Immature natural killer cell (primary cell): Measurements from ENCODE around the gene LPCAT1. TPM values are rescaled to one million over a fixed set of nuclear protein-coding genes. Genes with fewer than 3 reads are reported as not detected.

ENCODE experiments used
- DNase-seq, 3 donors: peaks; one replicate each; pipeline ENCODE4 v3.0.0; 2022; ENCODE audit warnings: mixed read lengths in 1 of 3
- H3K27ac Mint-ChIP-seq, 6 donors: one replicate each; pipeline ENCODE4 v1.8.0; 2020; ENCODE audit warnings: mixed read lengths in 6 of 6, mild to moderate bottlenecking in 5 of 6, inconsistent platforms in 4 of 6, moderate library complexity in 3 of 6
- H3K27me3 Mint-ChIP-seq, 3 donors: one replicate each; pipeline ENCODE4 v1.8.0; 2020 to 2021; ENCODE audit warnings: low read depth in 3 of 3, mild to moderate bottlenecking in 3 of 3, mixed read lengths in 3 of 3, moderate library complexity in 3 of 3, inconsistent platforms in 1 of 3
- H3K36me3 Mint-ChIP-seq, 3 donors: one replicate each; pipeline ENCODE4 v1.8.0; 2020; ENCODE audit warnings: mixed read lengths in 3 of 3, inconsistent platforms in 2 of 3, mild to moderate bottlenecking in 2 of 3
- H3K4me1 Mint-ChIP-seq, 2 donors: one replicate each; pipeline ENCODE4 v1.8.0; 2020; ENCODE audit warnings: inconsistent platforms in 2 of 2, mild to moderate bottlenecking in 2 of 2, mixed read lengths in 2 of 2, moderate library complexity in 1 of 2
- H3K4me3 Mint-ChIP-seq, 5 donors: one replicate each; pipeline ENCODE4 v1.8.0; 2020; ENCODE audit warnings: mild to moderate bottlenecking in 5 of 5, mixed read lengths in 5 of 5, inconsistent platforms in 3 of 5, moderate library complexity in 3 of 5
- H3K9me3 Mint-ChIP-seq, 6 donors: one replicate each; pipeline ENCODE4 v1.8.0; 2020; ENCODE audit warnings: mild to moderate bottlenecking in 6 of 6, mixed read lengths in 6 of 6, inconsistent platforms in 4 of 6, moderate library complexity in 3 of 6
- polyA plus RNA-seq, 3 donors: library from polyadenylated mRNA; unstranded; fragments of 300-500 nt; fragmentation: Illumina TruSeq; gene quantifications; one replicate each; pipeline ENCODE4 v1.2.3, GENCODE V29; 2021

Gene LPCAT1
- polyA plus RNA-seq, 3 donors from 2014 or later, result 107 to 255 (median 144) TPM

- Mint-ChIP-seq H3K27ac (peak overlapping the region in 3 of 6 donors; percentile 2 to 39 (median 17)), H3K4me3 (no peak overlapping the region), H3K4me1 (peaks cover 32 to 50% of the 10 kb centered on the region in 2 donors), H3K36me3 (peaks cover 4 to 35% (median 5%) of the 10 kb centered on the region in 3 donors), H3K27me3 (peaks cover 10 to 46% (median 17%) of the 10 kb centered on the region in 3 donors), H3K9me3 (peaks cover 0 to 2% (median 0%) of the 10 kb centered on the region in 6 donors)
- no peak for DNase-seq
Observed at GRCh38 chr5:1483856-1484729, 39.7 kb downstream of the LPCAT1 start.

- Mint-ChIP-seq H3K27me3 (peaks cover 10 to 46% (median 17%) of the 10 kb centered on the region in 3 donors), H3K4me1 (peaks cover 27 to 44% of the 10 kb centered on the region in 2 donors), H3K27ac (peak overlapping the region in 3 of 6 donors; percentile 45 to 71 (median 66)), H3K4me3 (no peak overlapping the region), H3K9me3 (peaks cover 0 to 2% (median 0%) of the 10 kb centered on the region in 6 donors), H3K36me3 (peaks cover 2 to 35% (median 4%) of the 10 kb centered on the region in 3 donors)
- no peak for DNase-seq
Observed at GRCh38 chr5:1483064-1483463, 40.7 kb downstream of the LPCAT1 start.

GRCh38 chr5:1481959-1482331 is 41.8 kb downstream of the LPCAT1 start:
- peak overlapping the region; percentile 9 to 80 (median 44) for H3K27ac Mint-ChIP-seq
- peaks cover 0 to 32% (median 4%) of the 10 kb centered on the region in 3 donors for H3K36me3 Mint-ChIP-seq
- H3K27me3 Mint-ChIP-seq, result peaks cover 10 to 45% (median 14%) of the 10 kb centered on the region in 3 donors
- peaks cover 0 to 2% (median 0%) of the 10 kb centered on the region in 6 donors for H3K9me3 Mint-ChIP-seq
- H3K4me3 Mint-ChIP-seq, result no peak overlapping the region
- no peak for DNase-seq
- H3K4me1 Mint-ChIP-seq, result peaks cover 24 to 35% of the 10 kb centered on the region in 2 donors

GRCh38 chr5:1481266-1481958 is 42.3 kb downstream of the LPCAT1 start:
- Mint-ChIP-seq H3K36me3 (peaks cover 0 to 34% (median 4%) of the 10 kb centered on the region in 3 donors), H3K9me3 (peaks cover 0 to 2% (median 0%) of the 10 kb centered on the region in 6 donors), H3K27ac (peak overlapping the region; percentile 9 to 81 (median 72)), H3K4me1 (peaks cover 24 to 35% of the 10 kb centered on the region in 2 donors), H3K4me3 (peak overlapping the region in 1 of 5 donors; percentile 33), H3K27me3 (peaks cover 10 to 42% (median 14%) of the 10 kb centered on the region in 3 donors)
- DNase-seq, result no peak

- H3K4me1 Mint-ChIP-seq, result peaks cover 23 to 35% of the 10 kb centered on the region in 2 donors
- peak overlapping the region; percentile 26 to 92 (median 82) for H3K27ac Mint-ChIP-seq
- peaks cover 0 to 34% (median 4%) of the 10 kb centered on the region in 3 donors for H3K36me3 Mint-ChIP-seq
- peaks cover 10 to 41% (median 14%) of the 10 kb centered on the region in 3 donors for H3K27me3 Mint-ChIP-seq
- no peak overlapping the region for H3K4me3 Mint-ChIP-seq
- peaks cover 0 to 2% (median 0%) of the 10 kb centered on the region in 6 donors for H3K9me3 Mint-ChIP-seq
- DNase-seq, result no peak
Observed at GRCh38 chr5:1480806-1481205, 43.0 kb downstream of the LPCAT1 start.

GRCh38 chr5:1480217-1480616 is 43.5 kb downstream of the LPCAT1 start:
- DNase-seq, result no peak
- H3K27ac Mint-ChIP-seq, result peak overlapping the region; percentile 79 to 92 (median 86)
- peaks cover 21 to 35% of the 10 kb centered on the region in 2 donors for H3K4me1 Mint-ChIP-seq
- peaks cover 0 to 34% (median 4%) of the 10 kb centered on the region in 3 donors for H3K36me3 Mint-ChIP-seq
- H3K9me3 Mint-ChIP-seq, result peaks cover 0 to 2% (median 0%) of the 10 kb centered on the region in 6 donors
- no peak overlapping the region for H3K4me3 Mint-ChIP-seq
- peaks cover 10 to 35% (median 14%) of the 10 kb centered on the region in 3 donors for H3K27me3 Mint-ChIP-seq

GRCh38 chr5:1479581-1480188 is 44.1 kb downstream of the LPCAT1 start:
- peaks cover 0 to 2% (median 0%) of the 10 kb centered on the region in 6 donors for H3K9me3 Mint-ChIP-seq
- peaks cover 0 to 34% (median 4%) of the 10 kb centered on the region in 3 donors for H3K36me3 Mint-ChIP-seq
- peak; percentile 51 to 59 (median 55) for DNase-seq
- peaks cover 13 to 35% (median 16%) of the 10 kb centered on the region in 3 donors for H3K27me3 Mint-ChIP-seq
- H3K4me1 Mint-ChIP-seq, result peaks cover 19 to 35% of the 10 kb centered on the region in 2 donors
- no peak overlapping the region for H3K4me3 Mint-ChIP-seq
- H3K27ac Mint-ChIP-seq, result peak overlapping the region; percentile 79 to 92 (median 86)

- H3K4me3 Mint-ChIP-seq, result no peak overlapping the region
Observed at GRCh38 chr5:1479066-1479465, 44.7 kb downstream of the LPCAT1 start.

GRCh38 chr5:1478271-1479035 is 45.3 kb downstream of the LPCAT1 start:
- H3K36me3 Mint-ChIP-seq, result peaks cover 6 to 36% (median 8%) of the 10 kb centered on the region in 3 donors
- peaks cover 17 to 30% of the 10 kb centered on the region in 2 donors for H3K4me1 Mint-ChIP-seq
- peak overlapping the region in 5 of 6 donors; percentile 19 to 79 (median 60) for H3K27ac Mint-ChIP-seq
- no peak overlapping the region for H3K4me3 Mint-ChIP-seq
- H3K9me3 Mint-ChIP-seq, result peaks cover 0 to 2% (median 0%) of the 10 kb centered on the region in 6 donors
- no peak for DNase-seq
- peaks cover 13 to 38% (median 20%) of the 10 kb centered on the region in 3 donors for H3K27me3 Mint-ChIP-seq

More at GRCh38 chr5:1479066-1479465, 44.7 kb downstream of the LPCAT1 start:
- peaks cover 13 to 39% (median 17%) of the 10 kb centered on the region in 3 donors for H3K27me3 Mint-ChIP-seq
- peaks cover 0 to 2% (median 0%) of the 10 kb centered on the region in 6 donors for H3K9me3 Mint-ChIP-seq
- peak overlapping the region; percentile 64 to 92 (median 80) for H3K27ac Mint-ChIP-seq
- no peak for DNase-seq
- peaks cover 0 to 35% (median 4%) of the 10 kb centered on the region in 3 donors for H3K36me3 Mint-ChIP-seq
- peaks cover 19 to 35% of the 10 kb centered on the region in 2 donors for H3K4me1 Mint-ChIP-seq

GRCh38 chr5:1477341-1477740 is 46.4 kb downstream of the LPCAT1 start:
- Mint-ChIP-seq H3K4me1 (peaks cover 17 to 23% of the 10 kb centered on the region in 2 donors), H3K27ac (peak overlapping the region in 2 of 6 donors; percentile 53 to 84), H3K9me3 (peaks cover 0 to 2% (median 0%) of the 10 kb centered on the region in 6 donors), H3K36me3 (peaks cover 7 to 34% (median 8%) of the 10 kb centered on the region in 3 donors), H3K4me3 (no peak overlapping the region), H3K27me3 (peaks cover 13 to 38% (median 25%) of the 10 kb centered on the region in 3 donors)
- DNase-seq, result no peak

GRCh38 chr5:1476967-1477310 is 46.8 kb downstream of the LPCAT1 start:
- peaks cover 0 to 2% (median 0%) of the 10 kb centered on the region in 6 donors for H3K9me3 Mint-ChIP-seq
- peak overlapping the region in 2 of 6 donors; percentile 60 to 76 for H3K27ac Mint-ChIP-seq
- H3K36me3 Mint-ChIP-seq, result peaks cover 7 to 36% (median 8%) of the 10 kb centered on the region in 3 donors
- H3K4me1 Mint-ChIP-seq, result peaks cover 17 to 23% of the 10 kb centered on the region in 2 donors
- peaks cover 14 to 38% (median 25%) of the 10 kb centered on the region in 3 donors for H3K27me3 Mint-ChIP-seq
- no peak for DNase-seq
- no peak overlapping the region for H3K4me3 Mint-ChIP-seq

GRCh38 chr5:1476181-1476966 is 47.4 kb downstream of the LPCAT1 start:
- Mint-ChIP-seq H3K4me3 (no peak overlapping the region), H3K36me3 (peaks cover 7 to 39% (median 8%) of the 10 kb centered on the region in 3 donors), H3K27ac (peak overlapping the region in 3 of 6 donors; percentile 13 to 76 (median 60)), H3K27me3 (peaks cover 19 to 37% (median 25%) of the 10 kb centered on the region in 3 donors), H3K9me3 (peaks cover 0 to 2% (median 0%) of the 10 kb centered on the region in 6 donors), H3K4me1 (peaks cover 14 to 23% of the 10 kb centered on the region in 2 donors)
- no peak for DNase-seq
